Measurements from ENCODE around the gene CPNE8.

GRCh38 chr12:38892087-38892786 is 13.2 kb downstream of the CPNE8 start:
- TF ChIP-seq CTCF (IDR thresholded peaks at IDR 0.05; ENCODE audit: poor library complexity, severe bottlenecking) = no peak
- no peak for TF ChIP-seq RAD21 (conservative IDR thresholded peaks at IDR 0.05)
- no peak for TF ChIP-seq EP300 (conservative IDR thresholded peaks at IDR 0.05; ENCODE audit: poor library complexity, severe bottlenecking)
- no peak for TF ChIP-seq EZH2 (IDR thresholded peaks at IDR 0.05; ENCODE audit: borderline replicate concordance, insufficient read depth, low read length, poor library complexity, severe bottlenecking)
- no peak for TF ChIP-seq SMC3 (conservative IDR thresholded peaks at IDR 0.05; ENCODE audit: poor library complexity)
- no peak for TF ChIP-seq REST (IDR thresholded peaks at IDR 0.05; ENCODE audit: borderline replicate concordance)
- TF ChIP-seq MXI1 (conservative IDR thresholded peaks at IDR 0.05; ENCODE audit: poor library complexity, severe bottlenecking) = no peak
- no peak for TF ChIP-seq TAF1 (IDR thresholded peaks at IDR 0.05; ENCODE audit: low read depth)

Data from neural cell (in vitro differentiated cells).